GM03348 (cell line): ENCODE data around the gene PITPNB.
A peak's percentile ranks its signal among the peaks of the same experiment; 100 is the strongest.

ENCODE experiments used
- DNase-seq: peaks from one replicate; pipeline ENCODE4 v3.0.0; 2012; ENCODE audit warnings: low spot score

The PITPNB gene

GRCh38 chr22:27919222-27919941 is at the start of gene PITPNB:
Gene PITPNB, minus strand, starts transcription at chr22:27919256. Its CDS starts 65 bp downstream, at chr22:27919191.
- DNase-seq = peak; percentile 100

- no peak for DNase-seq
These were observed 47.4 kb upstream of the PITPNB start for GRCh38 chr22:27966168-27967064.

- DNase-seq = peak; percentile 29
These were observed 43.4 kb upstream of the PITPNB start for GRCh38 chr22:27962268-27963044.

- no peak for DNase-seq
These were observed 42.6 kb upstream of the PITPNB start for GRCh38 chr22:27961680-27962079.

GRCh38 chr22:27961182-27961581 is 42.1 kb upstream of the PITPNB start:
- DNase-seq = no peak

- DNase-seq = no peak
These were observed 40.5 kb upstream of the PITPNB start for GRCh38 chr22:27959335-27960090.

- no peak for DNase-seq
These were observed 33.7 kb upstream of the PITPNB start for GRCh38 chr22:27952779-27953178.

- no peak for DNase-seq
These were observed 33.0 kb upstream of the PITPNB start for GRCh38 chr22:27952091-27952490.

- no peak for DNase-seq
These were observed 30.4 kb upstream of the PITPNB start for GRCh38 chr22:27949421-27949820.

GRCh38 chr22:27948569-27948968 is 29.5 kb upstream of the PITPNB start:
- no peak for DNase-seq

- DNase-seq = no peak
These were observed 28.4 kb upstream of the PITPNB start for GRCh38 chr22:27947448-27947847.

- DNase-seq = no peak
These were observed 22.1 kb upstream of the PITPNB start for GRCh38 chr22:27941143-27941542.

GRCh38 chr22:27937453-27937852 is 18.4 kb upstream of the PITPNB start:
- peak; percentile 11 for DNase-seq

- no peak for DNase-seq
These were observed 16.8 kb upstream of the PITPNB start for GRCh38 chr22:27935897-27936296.

- no peak for DNase-seq
These were observed 15.0 kb upstream of the PITPNB start for GRCh38 chr22:27934069-27934468.

- DNase-seq = no peak
These were observed 14.3 kb upstream of the PITPNB start for GRCh38 chr22:27933186-27933983.

- peak; percentile 22 for DNase-seq
These were observed 11.4 kb upstream of the PITPNB start for GRCh38 chr22:27930331-27931060.

GRCh38 chr22:27927608-27928007 is 8.6 kb upstream of the PITPNB start:
- no peak for DNase-seq

GRCh38 chr22:27925331-27925730 is 6.3 kb upstream of the PITPNB start:
- no peak for DNase-seq
